Activated naive CD4-positive, alpha-beta T cell (primary cell): ENCODE results near the gene ARHGAP11B.
"Not testable (repeated sequence)": the region's sequence is repeated elsewhere in the genome, so short reads cannot be mapped to it uniquely, and the experiment has no call there.

ENCODE experiments used
- DNase-seq, 4 experiments: peaks; one replicate each; lab custom pipeline; 2025; lab: John Stamatoyannopoulos, UW

The ARHGAP11B gene

DNA sequence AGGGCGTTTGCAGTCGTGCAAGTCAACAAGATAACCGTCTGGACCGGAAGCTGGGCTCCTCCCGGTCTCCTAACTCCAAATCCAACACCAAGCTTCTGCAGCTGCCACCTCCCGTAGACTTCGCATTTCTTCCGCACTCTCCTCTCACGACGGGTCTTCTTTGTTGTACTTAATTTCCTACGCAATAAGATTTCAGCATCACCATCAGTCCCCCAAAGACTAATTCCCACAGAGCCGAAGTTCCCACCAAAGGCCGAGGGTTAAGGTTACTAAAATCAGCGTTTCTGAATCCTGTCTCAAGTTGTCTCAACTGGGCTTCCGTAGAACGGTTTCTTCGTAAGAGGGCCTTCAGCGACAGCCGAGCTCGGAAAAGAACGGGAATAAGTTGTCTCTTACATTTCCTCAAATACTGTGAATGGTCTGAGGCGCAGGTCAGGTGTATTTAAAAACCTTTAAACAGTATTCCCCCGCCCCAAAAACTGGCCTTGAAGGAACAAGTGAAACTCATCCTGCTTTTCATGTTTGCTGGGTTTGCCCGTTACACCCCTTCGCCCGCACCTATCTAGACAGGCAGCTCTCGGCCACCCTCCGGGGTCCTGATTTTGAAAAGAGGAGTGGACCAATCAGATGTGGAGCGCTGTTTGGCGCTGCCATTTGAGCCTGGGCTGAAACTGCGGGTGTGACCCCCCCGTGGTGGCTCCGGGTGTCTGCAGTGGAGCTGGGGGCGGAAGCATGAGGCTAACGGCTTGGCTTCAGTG is at the start of gene ARHGAP11B:
TSS of gene ARHGAP11B (plus strand) at position 693 of the 758 bp plus-strand sequence.
- DNase-seq = not testable (repeated sequence)

DNA sequence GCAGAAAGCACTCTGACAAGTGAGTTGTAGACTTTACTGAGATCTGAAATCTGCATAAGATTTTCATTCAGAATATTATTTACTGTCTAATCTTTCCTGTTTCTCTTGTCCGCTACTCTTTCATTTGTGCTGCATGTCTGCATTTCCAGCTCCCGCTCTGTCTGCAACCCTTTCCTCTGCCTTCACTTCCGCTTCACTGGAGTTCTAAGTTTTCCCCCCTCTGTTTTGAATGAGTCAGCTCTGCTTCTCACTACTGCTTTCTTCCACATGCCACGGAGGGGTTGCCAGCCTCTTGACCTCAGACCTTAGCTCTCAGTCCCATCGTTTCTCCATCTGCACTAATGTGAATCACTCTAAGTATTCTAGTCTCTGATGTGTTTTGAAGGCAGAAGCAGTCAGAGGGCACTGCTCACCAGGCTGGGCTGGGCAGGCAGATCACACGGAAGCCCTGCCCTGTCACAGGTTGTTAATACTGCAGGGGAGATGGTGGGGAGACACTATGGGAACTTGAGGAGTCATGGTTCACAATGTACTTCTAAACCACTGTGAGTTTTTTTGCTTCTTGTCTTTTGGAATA is 46.4 kb upstream of the ARHGAP11B start:
- not testable (repeated sequence) for DNase-seq

DNA sequence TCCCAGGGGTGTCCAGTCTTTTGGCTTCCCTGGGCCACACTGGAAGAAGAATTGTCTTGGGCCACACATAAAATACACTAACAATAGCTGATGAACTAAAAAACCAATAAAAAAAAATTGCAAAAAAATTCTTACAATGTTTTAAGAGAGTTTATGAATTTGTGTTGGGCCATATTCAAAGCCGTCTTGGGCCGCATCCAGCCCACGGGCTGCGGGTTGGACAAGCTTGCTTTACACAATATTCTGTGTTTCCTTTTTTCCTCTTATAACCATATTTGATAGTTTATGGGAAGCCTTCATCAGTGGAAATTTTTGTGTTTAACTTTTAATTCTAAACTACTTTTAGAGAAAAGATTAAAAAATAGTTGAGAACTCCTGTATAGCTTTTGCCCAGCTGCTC is 45.2 kb upstream of the ARHGAP11B start:
- not testable (repeated sequence) for DNase-seq

DNA sequence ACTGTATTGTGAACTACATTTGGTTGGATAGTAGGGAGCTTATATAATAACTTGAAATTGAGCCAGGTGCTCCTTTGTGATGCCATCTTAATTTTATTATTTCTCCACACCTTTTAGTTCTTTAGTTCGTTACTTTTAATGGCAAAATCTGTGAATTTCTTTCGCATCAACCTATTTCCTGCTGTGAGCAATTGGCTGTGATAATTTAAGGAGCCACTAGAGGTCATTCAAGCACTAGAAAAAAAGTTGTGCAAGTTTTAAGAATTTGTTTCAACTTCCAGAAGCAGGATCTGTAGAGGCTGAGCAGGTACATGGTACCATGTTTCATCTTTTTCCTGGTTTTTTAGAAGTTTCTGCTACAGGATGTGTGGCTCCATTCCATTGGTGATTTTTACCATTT is 27.0 kb upstream of the ARHGAP11B start:
- DNase-seq = not testable (repeated sequence)

DNA sequence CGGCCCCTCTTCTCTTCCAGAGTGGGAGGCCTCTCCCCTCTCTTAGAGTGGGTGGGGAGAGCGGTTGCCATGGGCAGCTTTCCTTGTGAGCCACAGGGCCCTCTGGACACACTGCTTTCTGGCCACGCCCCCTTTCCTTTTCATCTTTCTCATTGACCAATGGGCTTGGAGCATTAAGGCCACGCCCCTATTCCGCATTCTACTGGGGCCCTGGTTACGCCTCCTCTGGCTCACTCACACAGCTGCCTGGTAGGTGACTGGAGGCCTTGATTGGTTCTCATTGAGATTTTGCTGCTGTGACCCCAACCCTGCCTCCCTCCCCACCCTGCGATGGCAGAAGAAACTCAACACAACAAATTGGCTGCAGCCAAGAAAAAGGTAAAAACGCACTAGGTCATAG is 22.1 kb upstream of the ARHGAP11B start, which contains the start of gene GOLGA8H:
TSS of gene GOLGA8H (plus strand) at position 233 of the 400 bp plus-strand sequence. CDS start at position 331, 98 bp downstream.
- not testable (repeated sequence) for DNase-seq

DNA sequence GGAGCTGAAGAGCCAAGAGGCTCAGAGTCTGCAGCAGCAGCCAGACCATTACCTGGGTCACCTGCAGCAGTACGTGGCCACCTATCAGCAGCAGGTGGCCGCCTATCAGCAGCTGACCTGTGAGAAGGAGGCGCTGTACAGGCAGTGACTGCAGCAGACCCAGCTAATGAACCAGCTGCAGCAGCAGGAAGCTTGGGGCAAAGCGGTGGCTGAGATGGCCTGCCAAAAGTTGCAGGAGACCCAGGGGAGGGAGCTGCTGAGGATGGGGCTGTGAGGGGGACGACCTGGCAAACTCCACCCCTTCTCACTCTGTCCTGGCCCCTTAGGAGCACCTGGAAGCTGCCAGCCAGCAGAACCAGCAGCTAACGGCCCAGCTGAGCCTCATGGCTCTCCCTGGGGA is 13.7 kb upstream of the ARHGAP11B start:
- not testable (repeated sequence) for DNase-seq

DNA sequence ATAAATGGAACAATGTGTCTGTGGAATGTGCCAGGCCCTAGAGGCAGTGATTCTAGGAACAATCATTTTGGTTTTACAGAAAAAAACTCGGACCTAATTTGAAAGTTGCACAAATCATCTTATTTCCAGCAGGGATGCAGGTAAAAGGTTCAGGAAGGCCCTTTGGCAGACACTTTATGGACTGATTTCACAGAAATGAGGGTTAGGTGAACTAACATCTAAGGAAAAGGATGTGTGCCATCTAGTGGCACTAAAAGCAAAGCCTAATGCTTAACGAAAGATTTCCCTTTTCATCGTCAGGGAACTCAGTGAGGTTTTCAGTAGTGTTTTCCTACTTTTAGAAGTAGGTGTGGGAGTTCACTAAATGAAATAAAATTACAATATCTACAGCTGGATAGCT is 4.6 kb upstream of the ARHGAP11B start:
- DNase-seq = not testable (repeated sequence)

DNA sequence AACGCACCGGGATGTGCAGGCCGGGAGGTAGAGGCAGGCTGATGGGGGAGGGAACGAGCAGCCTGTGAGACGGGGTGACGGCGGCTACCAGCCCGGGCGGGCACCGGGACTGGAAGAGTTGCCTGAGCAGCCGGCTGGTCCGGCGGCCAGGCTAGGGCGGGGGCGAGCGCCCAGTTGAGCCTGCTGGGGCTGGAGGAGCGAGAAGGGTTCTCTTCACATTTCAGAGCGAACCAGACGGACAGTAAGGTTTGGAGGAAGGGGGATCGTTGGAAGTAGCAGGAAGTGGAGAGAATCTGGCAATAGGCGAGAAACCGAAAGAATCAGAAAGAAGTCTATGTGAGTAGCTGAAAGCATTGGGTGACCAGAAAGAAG is 252 bp downstream of the ARHGAP11B start:
- DNase-seq = not testable (repeated sequence)

DNA sequence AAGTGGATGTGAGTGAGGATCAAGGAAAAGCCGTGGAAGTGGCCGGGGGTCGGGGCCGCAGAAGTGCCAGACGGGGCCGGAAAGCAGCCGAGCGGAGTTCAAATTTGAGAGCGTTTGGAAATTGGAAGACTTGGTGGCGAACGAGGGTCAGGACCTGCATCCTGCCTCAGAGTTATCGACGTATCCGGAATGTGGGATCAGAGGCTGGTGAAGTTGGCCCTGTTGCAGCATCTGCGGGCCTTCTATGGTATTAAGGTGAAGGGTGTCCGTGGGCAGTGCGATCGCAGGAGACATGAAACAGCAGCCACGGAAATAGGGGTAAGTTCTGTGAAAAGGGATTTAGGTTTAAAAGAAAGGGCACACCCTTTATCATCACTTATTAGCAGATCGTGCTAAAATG is 704 bp downstream of the ARHGAP11B start:
- DNase-seq = not testable (repeated sequence)

DNA sequence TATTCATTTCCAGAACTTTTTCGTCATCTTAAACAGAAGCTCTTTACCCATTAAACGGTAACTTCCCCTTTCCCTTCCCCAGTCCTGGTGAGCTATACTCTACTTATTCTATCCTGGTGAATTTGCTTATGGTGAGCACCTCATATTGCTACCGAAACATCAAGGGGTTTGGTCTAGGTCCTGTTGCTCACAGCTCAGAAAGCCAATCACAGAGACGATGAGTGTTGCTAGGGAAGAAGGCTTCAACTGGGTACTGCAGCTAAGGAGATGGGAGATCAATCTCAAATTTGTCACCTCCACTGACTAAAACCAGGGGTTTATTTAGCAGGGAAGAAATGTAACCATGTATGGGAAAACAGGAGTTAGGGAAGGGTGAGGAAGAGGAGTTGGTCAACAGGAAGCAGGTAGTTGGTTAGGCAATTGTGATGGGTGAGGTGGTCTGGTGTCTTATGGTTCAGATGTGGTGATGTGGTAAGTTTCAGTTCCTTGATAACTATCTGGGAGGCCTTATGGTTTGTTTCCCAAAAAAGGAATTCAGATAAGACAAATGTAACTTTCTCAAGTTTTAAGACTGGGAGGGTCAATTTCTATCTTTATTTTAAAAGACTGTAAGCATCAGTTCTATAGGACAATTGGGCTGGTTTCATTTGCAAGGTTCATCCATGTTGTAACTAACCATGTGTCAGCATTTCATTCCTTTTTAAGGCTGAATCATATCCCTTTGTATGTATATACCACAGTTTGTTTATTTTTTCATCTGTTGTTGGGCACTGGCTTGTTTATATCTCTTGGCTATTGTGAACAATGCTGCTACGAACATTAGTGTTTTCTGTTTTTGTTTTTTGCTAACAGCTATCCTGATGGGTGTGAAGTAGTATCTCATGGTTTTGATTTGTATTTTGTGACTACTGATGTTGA is 24.3 kb downstream of the ARHGAP11B start:
- no peak for DNase-seq

DNA sequence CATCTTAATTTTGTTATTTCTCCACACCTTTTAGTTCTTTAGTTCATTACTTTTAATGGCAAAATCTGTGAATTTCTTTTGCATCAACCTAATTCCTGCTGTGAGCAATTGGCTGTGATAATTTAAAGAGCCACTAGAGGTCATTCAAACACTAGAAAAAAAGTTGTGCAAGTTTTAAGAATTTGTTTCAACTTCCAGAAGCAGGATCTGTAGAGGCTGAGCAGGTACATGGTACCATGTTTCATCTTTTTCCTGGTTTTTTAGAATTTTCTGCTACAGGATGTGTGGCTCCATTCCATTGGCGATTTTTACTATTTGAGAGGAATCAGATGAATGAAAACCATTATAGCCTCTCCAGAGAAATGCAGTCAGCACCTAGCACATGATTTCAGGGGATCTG is 35.2 kb downstream of the ARHGAP11B start:
- not testable (repeated sequence) for DNase-seq

DNA sequence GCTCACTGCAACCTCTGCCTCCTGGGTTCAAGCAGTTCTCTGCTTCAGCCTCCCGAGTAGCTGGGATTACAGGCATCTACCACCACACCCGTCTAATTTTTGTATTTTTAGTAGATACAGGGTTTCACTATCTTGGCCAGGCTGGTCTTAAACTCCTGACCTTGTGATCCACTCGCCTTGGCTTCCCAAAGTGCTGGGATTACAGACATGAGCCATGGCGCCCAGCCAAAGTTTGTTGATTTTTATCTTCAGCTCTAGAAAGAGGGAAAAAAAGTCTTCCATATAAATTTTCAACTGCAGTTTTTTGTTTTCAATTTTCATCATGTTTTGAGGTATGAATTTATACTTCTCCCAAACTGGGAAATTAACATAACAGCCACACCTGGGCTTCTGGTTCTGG is 43.7 kb downstream of the ARHGAP11B start:
- not testable (repeated sequence) for DNase-seq

DNA sequence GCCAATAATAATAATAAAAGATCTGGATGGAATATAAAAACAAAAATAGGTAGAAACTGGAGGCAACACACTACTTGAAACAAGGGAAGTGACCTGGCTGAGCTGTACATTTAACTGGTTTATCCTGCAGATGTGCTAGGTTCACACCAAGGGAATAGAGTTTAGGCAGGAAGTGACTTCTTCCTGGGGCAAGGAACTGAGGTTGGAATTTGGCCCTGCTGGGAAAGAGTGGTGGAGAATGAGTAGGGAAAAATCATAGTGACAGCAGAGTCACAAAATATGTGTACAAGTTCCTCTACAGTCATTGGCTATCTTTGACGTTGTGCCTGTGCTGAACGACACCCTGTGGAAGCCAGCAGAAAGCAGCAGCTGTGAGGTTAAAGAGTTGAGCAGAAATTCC is 44.1 kb downstream of the ARHGAP11B start:
- DNase-seq = no peak

DNA sequence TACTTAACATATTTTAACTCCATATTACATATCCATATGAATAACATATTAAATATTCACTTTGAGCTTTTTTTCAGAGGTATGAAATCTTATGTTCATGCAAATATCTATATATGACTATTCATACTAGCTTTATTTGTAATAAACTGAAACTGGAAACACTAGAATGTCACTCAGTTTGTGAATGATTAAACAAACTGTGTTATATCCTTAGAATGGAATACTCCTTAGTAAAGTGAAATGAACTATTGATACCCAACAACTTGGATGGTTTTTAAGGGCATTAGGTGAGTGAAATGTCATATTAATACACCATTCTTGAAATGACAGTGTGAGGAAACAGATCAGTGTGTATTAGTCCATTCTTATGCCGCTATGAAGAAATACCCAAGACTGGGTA is 45.4 kb downstream of the ARHGAP11B start:
- no peak for DNase-seq

DNA sequence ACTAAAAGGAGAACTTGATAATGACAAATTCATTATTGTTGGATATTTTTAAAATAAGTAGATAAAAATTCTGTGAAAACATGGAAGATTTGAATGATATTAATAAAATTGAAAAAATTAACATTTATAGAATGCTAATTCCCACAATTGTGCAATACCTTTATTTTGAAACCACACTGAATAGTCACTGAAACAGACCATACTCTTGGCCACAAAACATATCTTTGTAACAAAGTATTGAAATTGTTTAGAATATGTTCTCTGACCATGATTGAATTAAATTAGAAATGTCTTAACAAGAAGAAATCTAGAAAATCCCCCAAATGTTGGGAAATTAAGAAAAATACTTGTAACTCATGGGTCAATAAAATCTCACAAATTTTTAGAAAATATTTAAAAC is 49.2 kb downstream of the ARHGAP11B start:
- DNase-seq = no peak

DNA sequence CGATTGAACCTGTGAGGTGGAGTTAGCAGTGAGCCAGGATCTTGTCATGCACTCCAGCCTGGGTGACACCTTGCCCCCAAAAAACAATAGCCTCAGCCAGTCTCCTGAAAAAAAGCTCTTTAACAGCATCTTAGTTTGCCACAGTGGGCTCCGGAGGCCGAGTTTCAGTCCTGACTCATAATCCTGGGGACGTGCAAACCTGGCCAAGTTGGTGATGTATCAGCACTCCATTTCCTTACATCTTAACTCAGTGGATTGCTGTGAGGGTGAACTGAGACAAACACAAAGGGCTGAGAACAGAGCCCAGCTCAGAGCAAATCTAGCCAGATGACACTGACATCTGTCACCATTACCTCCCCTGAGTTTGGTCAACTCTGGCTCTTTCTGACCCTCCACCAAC is 50.0 kb downstream of the ARHGAP11B start:
- DNase-seq = not testable (repeated sequence)

DNA sequence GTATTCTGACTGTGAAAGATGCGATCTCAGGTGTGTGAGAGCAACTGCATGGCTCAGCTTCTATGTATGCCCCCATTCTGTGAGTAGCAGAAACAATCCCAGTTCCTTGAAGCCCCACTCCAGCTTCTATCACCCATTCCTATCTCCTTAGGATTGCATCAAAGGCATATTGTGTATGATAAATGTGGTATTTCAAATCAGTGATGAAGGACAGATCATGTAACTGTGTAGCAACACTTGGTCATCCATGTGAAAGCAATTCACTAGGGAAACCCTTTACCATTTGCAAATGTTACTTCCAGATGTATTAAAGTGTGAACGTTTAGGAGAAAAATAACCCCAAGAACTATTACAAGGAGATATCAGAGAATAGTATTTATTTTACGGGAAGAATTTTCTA is 55.1 kb downstream of the ARHGAP11B start:
- not testable (repeated sequence) for DNase-seq

DNA sequence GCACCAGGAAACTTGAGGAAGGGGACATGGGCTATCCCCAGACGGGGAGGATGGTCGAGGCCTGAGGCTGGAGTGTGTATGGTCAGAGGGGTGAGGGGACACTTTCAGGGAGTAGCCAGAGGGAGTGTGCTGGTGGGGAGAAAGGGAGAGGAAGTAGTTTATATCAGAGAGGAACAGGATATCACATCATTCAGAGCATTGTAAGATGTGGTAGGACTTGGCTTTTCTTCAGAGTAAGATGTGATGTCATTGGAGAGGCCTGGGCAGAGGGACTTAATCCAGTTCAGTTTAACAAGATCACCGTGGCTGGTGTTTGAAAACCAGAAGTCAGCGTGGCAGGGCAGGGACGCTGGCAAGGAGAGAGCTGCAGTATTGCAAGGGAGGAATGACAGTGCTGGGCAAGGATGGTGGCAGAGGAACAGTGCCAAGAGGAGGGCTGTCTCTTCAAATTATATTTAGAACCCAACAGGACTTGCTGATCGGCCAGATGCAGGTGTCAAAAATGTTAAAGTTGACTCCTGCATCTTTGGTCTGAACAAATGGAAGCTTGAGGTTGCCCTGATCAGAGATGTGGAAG is 59.9 kb downstream of the ARHGAP11B start:
- not testable (repeated sequence) for DNase-seq

DNA sequence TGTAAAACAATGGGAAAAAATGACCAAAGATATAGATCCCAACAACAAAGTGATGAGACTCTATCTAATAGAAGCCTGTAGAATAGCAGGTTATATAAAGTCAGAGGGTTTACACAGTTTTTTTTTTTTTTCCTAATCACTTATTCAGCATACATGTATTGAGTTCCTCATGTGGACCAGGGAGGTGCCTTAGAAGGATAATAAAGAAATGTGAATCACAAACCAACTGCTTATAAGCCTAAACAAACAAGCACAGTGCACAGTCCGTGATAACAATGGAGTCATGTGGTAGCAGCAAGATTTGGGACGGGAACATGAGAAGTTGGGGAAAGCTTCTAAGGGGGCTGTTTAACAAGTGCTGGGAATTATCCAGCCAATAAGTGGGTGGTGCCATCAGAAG is 60.7 kb downstream of the ARHGAP11B start:
- not testable (repeated sequence) for DNase-seq
